Mesothelial cell of epicardium (in vitro differentiated cells): Measurements from ENCODE around the gene TICRR. TPM values are rescaled to one million over a fixed set of nuclear protein-coding genes. Genes with fewer than 3 reads are reported as not detected.

Experiments
- DNase-seq, 2 experiments: peaks; one replicate each; pipeline ENCODE4 v3.0.0; 2021; ENCODE audit warnings: low spot score in 2 of 2; ENCODE audit not compliant: unreplicated experiment in 2 of 2
- H3K27ac Mint-ChIP-seq: 2 replicates; pipeline ENCODE4 v1.8.0; 2021; ENCODE audit warnings: mixed read lengths
- H3K27me3 Mint-ChIP-seq: 2 replicates; pipeline ENCODE4 v1.8.0; 2021; ENCODE audit warnings: low read depth, mixed read lengths
- H3K36me3 Mint-ChIP-seq: 2 replicates; pipeline ENCODE4 v1.8.0; 2021; ENCODE audit warnings: mixed read lengths
- H3K4me1 Mint-ChIP-seq: 2 replicates; pipeline ENCODE4 v1.8.0; 2021; ENCODE audit warnings: mixed read lengths
- H3K4me3 Mint-ChIP-seq: 2 replicates; pipeline ENCODE4 v1.8.0; 2021; ENCODE audit warnings: mild to moderate bottlenecking, moderate library complexity, mixed read lengths
- H3K9me3 Mint-ChIP-seq: 2 replicates; pipeline ENCODE4 v1.8.0; 2021; ENCODE audit warnings: mixed read lengths
- CTCF ChIP-seq: fragments of 200-600 bp; sonication (generic); IDR thresholded peaks from one replicate; pipeline ENCODE4 v1.5.0; 2021; ENCODE audit warnings: antibody characterized with exemption; ENCODE audit not compliant: unreplicated experiment
- total RNA-seq: library from RNA; stranded (reverse); gene quantifications from 3 replicates; pipeline ENCODE4 v1.2.1, GENCODE V29; 2021

Gene TICRR
- total RNA-seq, 1 donor from 2014 or later, result 10.2 TPM

DNA sequence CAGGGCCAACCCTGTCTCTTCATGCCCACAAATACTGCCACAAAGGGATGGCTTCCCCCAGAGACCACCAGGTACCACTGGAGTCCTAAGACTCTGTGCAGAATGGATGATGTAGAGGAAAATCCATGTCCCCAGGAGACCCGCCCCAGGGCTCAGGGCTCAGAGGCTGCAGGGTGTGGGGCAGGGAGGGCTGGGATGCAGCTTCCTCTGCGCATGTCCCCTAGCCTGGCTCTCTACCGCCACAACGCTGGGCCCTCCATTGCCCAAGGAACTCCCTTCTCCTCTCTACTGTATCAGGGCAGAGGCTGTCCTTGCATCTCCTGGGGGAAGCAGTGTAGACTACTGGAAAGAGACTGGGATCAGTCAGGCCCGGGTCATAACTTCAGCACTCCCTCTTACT, 19.5 kb upstream of the TICRR start:
- Mint-ChIP-seq H3K27me3 (peaks cover 20% of the 10 kb centered on the region), H3K9me3 (no peaks in the 10 kb centered on the region), H3K4me1 (no peaks in the 10 kb centered on the region), H3K36me3 (no peaks in the 10 kb centered on the region), H3K4me3 (no peak overlapping the region), H3K27ac (no peak overlapping the region)
- TF ChIP-seq CTCF, result no peak
- DNase-seq, result no peak

- H3K27me3 Mint-ChIP-seq, result peaks cover 21% of the 10 kb centered on the region
- DNase-seq, result peak in 1 of 2 experiments; percentile 60
- no peak overlapping the region for H3K27ac Mint-ChIP-seq
- no peaks in the 10 kb centered on the region for H3K9me3 Mint-ChIP-seq
- H3K4me1 Mint-ChIP-seq, result no peaks in the 10 kb centered on the region
- TF ChIP-seq CTCF, result peak; percentile 92
- no peaks in the 10 kb centered on the region for H3K36me3 Mint-ChIP-seq
- H3K4me3 Mint-ChIP-seq, result no peak overlapping the region
These were observed 18.6 kb upstream of the TICRR start for GRCh38 chr15:89556413-89557262.

GRCh38 chr15:89559769-89560264, 15.5 kb upstream of the TICRR start:
- Mint-ChIP-seq H3K4me1 (no peaks in the 10 kb centered on the region), H3K27me3 (peaks cover 24% of the 10 kb centered on the region), H3K36me3 (no peaks in the 10 kb centered on the region), H3K27ac (no peak overlapping the region), H3K9me3 (no peaks in the 10 kb centered on the region), H3K4me3 (no peak overlapping the region)
- TF ChIP-seq CTCF, result no peak
- DNase-seq, result no peak

DNA sequence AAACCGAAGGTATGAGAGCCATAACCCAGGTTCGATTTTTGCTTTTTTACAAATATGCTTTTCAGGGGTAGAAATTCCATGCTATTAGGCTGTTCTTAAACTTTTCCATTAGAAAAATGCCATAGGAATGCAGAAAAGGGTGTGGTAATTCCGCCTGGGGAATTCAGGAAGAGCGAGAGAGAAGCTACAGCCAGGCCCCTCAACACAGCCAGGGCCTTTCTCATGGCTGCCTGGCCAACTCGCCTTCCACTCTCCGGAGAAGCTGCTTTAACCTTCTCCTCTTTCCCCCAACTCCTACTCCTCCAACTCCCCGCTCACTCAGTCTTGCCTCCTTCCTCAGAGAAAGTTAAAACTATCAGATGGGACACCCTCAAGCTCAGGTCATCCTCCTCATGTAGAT, 9.1 kb upstream of the TICRR start:
- H3K36me3 Mint-ChIP-seq, result no peaks in the 10 kb centered on the region
- no peak for TF ChIP-seq CTCF
- peaks cover 14% of the 10 kb centered on the region for H3K9me3 Mint-ChIP-seq
- H3K4me3 Mint-ChIP-seq, result no peak overlapping the region
- DNase-seq, result no peak
- H3K27me3 Mint-ChIP-seq, result peaks cover 8% of the 10 kb centered on the region
- H3K27ac Mint-ChIP-seq, result peak overlapping the region; percentile 9
- peaks cover 2% of the 10 kb centered on the region for H3K4me1 Mint-ChIP-seq

DNA sequence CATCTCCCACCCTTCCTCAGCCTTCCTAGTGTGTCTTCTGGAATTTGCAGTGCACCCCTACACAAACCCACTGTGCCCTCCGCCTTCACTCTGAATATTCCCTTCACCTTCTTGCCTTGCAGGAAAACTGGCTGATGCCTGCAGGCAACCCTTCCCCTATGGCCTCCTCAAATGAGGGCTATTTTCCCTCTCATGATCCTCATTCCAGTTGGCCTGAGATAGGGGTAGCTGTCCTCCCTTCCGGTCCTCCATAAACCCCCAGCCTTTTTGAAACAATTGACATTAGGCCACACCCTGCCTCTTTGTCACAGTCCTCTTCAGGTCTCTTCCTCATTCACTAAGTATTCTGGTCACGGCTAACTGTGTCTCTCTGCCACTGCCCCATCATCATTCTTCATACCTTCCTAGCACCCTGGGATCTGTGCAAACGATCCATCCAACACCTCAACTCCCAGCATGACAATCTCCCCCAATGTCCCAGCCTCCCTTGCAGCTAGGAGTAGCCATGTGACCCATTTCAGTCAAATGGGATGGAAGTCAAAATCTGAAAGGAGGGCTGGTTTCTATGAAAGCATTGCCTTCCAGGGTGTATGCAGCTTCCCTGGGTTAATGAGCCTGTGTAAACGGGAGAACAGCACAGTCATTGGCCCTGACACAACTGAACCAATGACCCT, 8.5 kb upstream of the TICRR start:
- H3K27me3 Mint-ChIP-seq, result peaks cover 9% of the 10 kb centered on the region
- TF ChIP-seq CTCF, result no peak
- peaks cover 2% of the 10 kb centered on the region for H3K4me1 Mint-ChIP-seq
- peaks cover 14% of the 10 kb centered on the region for H3K9me3 Mint-ChIP-seq
- H3K27ac Mint-ChIP-seq, result peak overlapping the region; percentile 7
- no peak for DNase-seq
- H3K4me3 Mint-ChIP-seq, result no peak overlapping the region
- H3K36me3 Mint-ChIP-seq, result no peaks in the 10 kb centered on the region
